Esophagus muscularis mucosa (tissue), 4 donors: Measurements from ENCODE around the gene EPC1. TPM values are rescaled to one million over a fixed set of nuclear protein-coding genes. Genes with fewer than 3 reads are reported as not detected.

Experiments used
- DNase-seq: peaks from one replicate; pipeline ENCODE4 v3.0.0-alpha.2; 2017; ENCODE audit errors: extremely low spot score
- H3K27ac ChIP-seq, 4 donors: fragments of 200-600 bp; sonication (generic); replicated peaks in 1 of 4; 1 replicate in 3 of 4; 2 replicates in 1 of 4; pipeline ENCODE4 v1.5.1; 2016 to 2019; ENCODE audit warnings: mild to moderate bottlenecking in 1 of 4
- H3K27me3 ChIP-seq, 4 donors: fragments of 200-600 bp; sonication (generic); one replicate each; pipeline versions ENCODE4 v1.5.1 to v1.6.0; 2016 to 2019
- H3K36me3 ChIP-seq, 4 donors: fragments of 200-600 bp; sonication (generic); one replicate each; pipeline ENCODE4 v1.5.1; 2016 to 2019
- H3K4me1 ChIP-seq, 4 donors: fragments of 200-600 bp; sonication (generic); one replicate each; pipeline ENCODE4 v1.5.1; 2016 to 2019
- H3K4me3 ChIP-seq, 4 donors: fragments of 200-600 bp; sonication (generic); 1 replicate in 2 of 4; 2 replicates in 2 of 4; pipeline ENCODE4 v1.5.1; 2016 to 2019; ENCODE audit warnings: mild to moderate bottlenecking in 4 of 4, moderate library complexity in 1 of 4
- H3K9me3 ChIP-seq, 4 donors: fragments of 200-600 bp; sonication (generic); 1 replicate in 3 of 4; 2 replicates in 1 of 4; pipeline ENCODE4 v1.5.1; 2016 to 2019
- EP300 ChIP-seq: sonication (generic); formaldehyde crosslinking; IDR thresholded peaks from one replicate; pipeline ENCODE4 v1.6.1; 2017; ENCODE audit warnings: antibody characterized with exemption
- POLR2A ChIP-seq: fragments of 450-650 bp; IDR thresholded peaks from one replicate; pipeline ENCODE4 v1.6.1; 2017; ENCODE audit warnings: antibody characterized with exemption, moderate library complexity, mild to moderate bottlenecking, low read depth
- POLR2AphosphoS5 ChIP-seq, 2 donors: sonication (generic); formaldehyde crosslinking; IDR thresholded peaks; one replicate each; pipeline ENCODE4 v1.6.1; 2017; ENCODE audit warnings: antibody characterized with exemption in 2 of 2
- WGBS: methylation state at CpG from one replicate; pipeline ENCODE4 v1.1.5; 2018; 5-methylcytosine and 5-hydroxymethylcytosine counted together
- intact Hi-C: fragments of 100-400 bp; cut with DNase I; formaldehyde crosslinking; loops from one replicate; pipeline ENCODE4 v1.15.1; 2023
- total RNA-seq, 4 donors: library from RNA; depleted of rRNA; stranded (reverse); fragments of >200 nt; gene quantifications; one replicate each; pipeline versions ENCODE4 v1.1.0 to v1.2.1, GENCODE V29; 2016
- TF ChIP-seq, protein P1 (sequence below), 3 experiments: fragments of 200-600 bp in 2 of 3; fragments of 450-650 bp in 1 of 3; sonication (generic) in 2 of 3; IDR thresholded peaks; one replicate each; pipeline ENCODE4 v1.5.1; 2017 to 2019; ENCODE audit warnings: antibody characterized with exemption in 3 of 3, mild to moderate bottlenecking in 2 of 3, moderate library complexity in 1 of 3

Gene EPC1
- total RNA-seq, 4 donors from 2014 or later: 23.5 to 40.4 (median 35.2) TPM

GRCh38 chr10:32372000-32372875, 25.3 kb upstream of the EPC1 start:
- TF ChIP-seq POLR2A (no peak), EP300 (no peak), POLR2AphosphoS5 (IDR thresholded peaks at IDR 0.05) (no peak)
- TF ChIP-seq, protein P1, sequence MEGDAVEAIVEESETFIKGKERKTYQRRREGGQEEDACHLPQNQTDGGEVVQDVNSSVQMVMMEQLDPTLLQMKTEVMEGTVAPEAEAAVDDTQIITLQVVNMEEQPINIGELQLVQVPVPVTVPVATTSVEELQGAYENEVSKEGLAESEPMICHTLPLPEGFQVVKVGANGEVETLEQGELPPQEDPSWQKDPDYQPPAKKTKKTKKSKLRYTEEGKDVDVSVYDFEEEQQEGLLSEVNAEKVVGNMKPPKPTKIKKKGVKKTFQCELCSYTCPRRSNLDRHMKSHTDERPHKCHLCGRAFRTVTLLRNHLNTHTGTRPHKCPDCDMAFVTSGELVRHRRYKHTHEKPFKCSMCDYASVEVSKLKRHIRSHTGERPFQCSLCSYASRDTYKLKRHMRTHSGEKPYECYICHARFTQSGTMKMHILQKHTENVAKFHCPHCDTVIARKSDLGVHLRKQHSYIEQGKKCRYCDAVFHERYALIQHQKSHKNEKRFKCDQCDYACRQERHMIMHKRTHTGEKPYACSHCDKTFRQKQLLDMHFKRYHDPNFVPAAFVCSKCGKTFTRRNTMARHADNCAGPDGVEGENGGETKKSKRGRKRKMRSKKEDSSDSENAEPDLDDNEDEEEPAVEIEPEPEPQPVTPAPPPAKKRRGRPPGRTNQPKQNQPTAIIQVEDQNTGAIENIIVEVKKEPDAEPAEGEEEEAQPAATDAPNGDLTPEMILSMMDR (IDR thresholded peaks at IDR 0.05): no peak
- Histone ChIP-seq H3K4me3 (no peak overlapping the region), H3K4me1 (peaks cover 29 to 85% (median 83%) of the 10 kb centered on the region in 4 donors), H3K27ac (peak overlapping the region in 2 of 4 donors; percentile 8 to 11), H3K9me3 (no peaks in the 10 kb centered on the region), H3K27me3 (no peaks in the 10 kb centered on the region), H3K36me3 (no peaks in the 10 kb centered on the region)
- no peak for DNase-seq
- WGBS: 94% methylated on average over 10 of the region's 10 CpGs
- intact Hi-C loops: no loop called here

DNA sequence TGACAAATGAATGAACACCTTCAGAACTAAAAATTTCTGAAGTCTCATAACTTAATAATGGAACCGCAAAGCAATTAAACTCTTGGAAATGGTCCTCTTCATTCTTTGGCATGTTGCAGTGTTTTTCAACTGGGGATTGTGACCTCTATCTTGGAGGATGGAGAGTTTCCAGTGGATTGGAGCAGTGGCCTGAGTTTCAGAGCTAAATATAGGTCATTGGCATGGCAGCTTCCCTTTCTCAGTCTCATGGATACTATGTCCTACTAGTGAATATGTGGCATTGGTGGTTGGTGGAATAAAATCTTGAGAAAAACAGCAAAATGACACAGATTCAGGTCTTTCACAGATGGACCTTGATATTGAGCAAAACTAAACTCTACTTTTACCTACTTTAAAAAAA, 24.1 kb upstream of the EPC1 start:
- peaks cover 38 to 93% (median 92%) of the 10 kb centered on the region in 4 donors for H3K4me1 ChIP-seq
- H3K4me3 ChIP-seq: no peak overlapping the region
- H3K27me3 ChIP-seq: no peaks in the 10 kb centered on the region
- peak overlapping the region in 2 of 4 donors; percentile 2 to 29 for H3K27ac ChIP-seq
- TF ChIP-seq, protein P1 (IDR thresholded peaks at IDR 0.05): no peak
- TF ChIP-seq POLR2AphosphoS5 (IDR thresholded peaks at IDR 0.05): no peak
- no peak for TF ChIP-seq POLR2A
- no peak for TF ChIP-seq EP300
- 69% methylated on average over 1 of the region's 1 CpG for WGBS
- H3K36me3 ChIP-seq: no peaks in the 10 kb centered on the region
- no peak for DNase-seq
- no peaks in the 10 kb centered on the region for H3K9me3 ChIP-seq
- intact Hi-C loops: no loop called here

- no peaks in the 10 kb centered on the region for H3K36me3 ChIP-seq
- no peak for DNase-seq
- H3K9me3 ChIP-seq: no peaks in the 10 kb centered on the region
- WGBS: 27% methylated on average over 7 of the region's 7 CpGs
- no peak for TF ChIP-seq EP300
- TF ChIP-seq, protein P1 (IDR thresholded peaks at IDR 0.05): peak; percentile 78 to 82 (median 80)
- TF ChIP-seq POLR2AphosphoS5 (IDR thresholded peaks at IDR 0.05): peak in 1 of 2 donors; percentile 33
- TF ChIP-seq POLR2A: no peak
- H3K4me3 ChIP-seq: peak overlapping the region in 3 of 4 donors; percentile 10 to 14 (median 13)
- H3K4me1 ChIP-seq: peaks cover 48 to 87% (median 78%) of the 10 kb centered on the region in 4 donors
- peak overlapping the region; percentile 42 to 66 (median 60) for H3K27ac ChIP-seq
- intact Hi-C loops: loop anchor here (5.0 kb wide), 1 partner anchor 111 kb away; no protein-coding TSS in a partner anchor
- no peaks in the 10 kb centered on the region for H3K27me3 ChIP-seq
These were observed 21.0 kb upstream of the EPC1 start for GRCh38 chr10:32367793-32368453.

DNA sequence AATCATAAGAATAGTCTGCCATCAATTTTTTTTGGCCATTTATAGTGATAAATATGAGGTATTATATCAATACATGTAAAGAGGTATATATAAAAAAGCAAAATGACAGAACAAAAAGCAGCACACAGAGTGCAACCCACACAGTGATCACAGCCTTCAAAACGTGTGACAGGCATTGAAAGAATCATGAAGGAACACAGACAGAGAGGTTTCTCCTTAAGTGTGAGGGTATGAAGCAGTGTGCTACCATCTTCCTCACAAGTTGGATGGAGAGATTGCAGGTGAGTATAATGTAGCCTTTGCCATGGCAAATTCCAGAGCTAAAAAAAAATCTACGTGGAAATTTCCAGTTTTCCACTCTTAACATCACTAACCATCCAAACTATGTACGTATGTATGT, 19.6 kb upstream of the EPC1 start:
- TF ChIP-seq POLR2AphosphoS5 (IDR thresholded peaks at IDR 0.05) (no peak), EP300 (no peak), POLR2A (no peak)
- TF ChIP-seq, protein P1 (IDR thresholded peaks at IDR 0.05): no peak
- no peak overlapping the region for H3K4me3 ChIP-seq
- intact Hi-C loops: loop anchor here (5.0 kb wide), 1 partner anchor 109 kb away; no protein-coding TSS in a partner anchor
- H3K36me3 ChIP-seq: no peaks in the 10 kb centered on the region
- no peak for DNase-seq
- peak overlapping the region in 2 of 4 donors; percentile 38 to 40 for H3K27ac ChIP-seq
- H3K9me3 ChIP-seq: no peaks in the 10 kb centered on the region
- no peaks in the 10 kb centered on the region for H3K27me3 ChIP-seq
- 36% methylated on average over 3 of the region's 3 CpGs for WGBS
- H3K4me1 ChIP-seq: peaks cover 50 to 90% (median 79%) of the 10 kb centered on the region in 4 donors
